ENCODE data around the gene SLC37A1.
"Not testable (repeated sequence)": the region's sequence is repeated elsewhere in the genome, so short reads cannot be mapped to it uniquely, and the experiment has no call there.

SLC37A1 gene

GRCh38 chr21:42621166-42621818 lies 107.6 kb downstream of the SLC37A1 start:
- DNase-seq (ENCODE audit: low spot score): no peak

- DNase-seq (ENCODE audit: low spot score): no peak
Measured at GRCh38 chr21:42621819-42622177, 108.1 kb downstream of the SLC37A1 start.

DNA sequence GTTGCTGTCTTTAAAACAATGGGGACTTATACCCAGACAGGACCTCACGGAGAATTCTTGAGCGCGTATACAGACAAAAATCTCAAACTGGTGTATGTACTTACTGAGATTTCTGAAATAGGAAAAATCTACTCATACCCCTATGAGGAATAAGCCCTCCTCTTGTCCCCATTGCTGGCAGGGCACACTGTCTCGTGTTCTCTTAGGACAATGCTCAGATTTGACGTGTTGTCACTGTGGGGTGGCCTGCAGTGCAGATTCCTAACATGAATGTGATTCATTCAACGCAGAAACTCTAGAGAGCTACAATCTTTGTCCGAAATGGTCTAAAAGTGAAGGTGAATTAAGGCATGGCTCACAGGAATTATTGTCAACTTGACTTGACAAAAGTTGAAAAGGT lies 108.6 kb downstream of the SLC37A1 start:
- no peak for DNase-seq (ENCODE audit: low spot score)

DNA sequence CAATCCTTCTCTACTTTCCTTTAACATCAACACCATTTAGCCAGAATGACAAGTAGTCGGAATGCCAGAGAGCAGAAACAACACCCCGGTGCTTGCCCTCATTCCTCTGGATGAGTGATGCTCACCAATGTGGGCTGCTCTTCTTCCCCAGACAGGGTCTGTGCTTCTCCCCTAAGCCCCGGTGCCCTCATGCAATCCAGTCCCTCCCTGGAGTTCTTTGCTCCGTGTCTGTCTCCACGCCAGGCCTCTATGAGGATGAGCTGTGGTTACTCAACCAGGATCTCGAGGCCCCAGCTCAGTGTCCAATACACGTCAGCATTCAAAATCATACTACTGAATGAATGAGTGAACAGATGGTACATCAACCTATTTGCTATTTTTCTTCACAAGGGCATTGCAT lies 110.0 kb downstream of the SLC37A1 start:
- DNase-seq (ENCODE audit: low spot score): no peak

- DNase-seq (ENCODE audit: low spot score): no peak
Measured at GRCh38 chr21:42624095-42624790, 110.6 kb downstream of the SLC37A1 start.

DNA sequence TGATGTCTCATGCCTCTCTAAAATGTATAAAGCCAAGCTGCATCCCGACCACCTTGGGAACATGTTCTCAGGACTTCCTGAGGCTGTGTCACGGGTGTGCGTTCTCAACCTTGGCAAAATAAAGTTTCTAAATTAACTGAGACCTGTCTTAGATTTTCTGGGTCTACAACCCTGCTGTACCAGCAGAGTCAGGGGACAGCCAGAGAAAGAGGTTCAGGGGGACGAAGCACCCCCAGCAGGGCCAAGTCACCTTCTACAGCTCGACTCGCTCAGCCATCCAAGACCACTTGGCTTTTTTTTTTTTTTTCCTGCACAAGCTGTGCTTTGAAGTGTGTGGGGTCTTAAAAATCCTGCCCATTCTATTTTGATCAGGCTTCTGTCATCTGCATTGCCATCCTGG lies 111.3 kb downstream of the SLC37A1 start:
- no peak for DNase-seq (ENCODE audit: low spot score)

DNA sequence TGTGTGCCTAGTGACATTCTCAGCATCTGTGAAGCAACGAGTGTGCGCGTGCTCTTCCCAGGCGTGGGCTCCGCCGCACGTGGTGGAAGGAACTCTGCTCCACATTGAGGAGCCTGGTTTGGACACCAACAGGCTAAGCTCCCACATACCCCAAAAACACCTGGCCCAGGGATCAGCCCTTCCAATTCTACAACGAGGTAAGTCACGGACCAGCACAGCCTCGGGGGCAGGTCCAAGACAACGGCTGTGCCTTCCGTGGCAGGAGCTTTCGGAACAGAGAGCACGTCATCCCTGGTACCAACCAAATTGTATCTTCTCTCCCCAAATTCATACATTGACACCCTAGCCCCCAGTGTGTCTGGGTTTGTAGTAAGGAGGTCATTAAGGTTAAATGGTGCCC lies 112.5 kb downstream of the SLC37A1 start:
- no peak for DNase-seq (ENCODE audit: low spot score)

- no peak for DNase-seq (ENCODE audit: low spot score)
Measured at GRCh38 chr21:42627527-42628289, 114.1 kb downstream of the SLC37A1 start.

DNA sequence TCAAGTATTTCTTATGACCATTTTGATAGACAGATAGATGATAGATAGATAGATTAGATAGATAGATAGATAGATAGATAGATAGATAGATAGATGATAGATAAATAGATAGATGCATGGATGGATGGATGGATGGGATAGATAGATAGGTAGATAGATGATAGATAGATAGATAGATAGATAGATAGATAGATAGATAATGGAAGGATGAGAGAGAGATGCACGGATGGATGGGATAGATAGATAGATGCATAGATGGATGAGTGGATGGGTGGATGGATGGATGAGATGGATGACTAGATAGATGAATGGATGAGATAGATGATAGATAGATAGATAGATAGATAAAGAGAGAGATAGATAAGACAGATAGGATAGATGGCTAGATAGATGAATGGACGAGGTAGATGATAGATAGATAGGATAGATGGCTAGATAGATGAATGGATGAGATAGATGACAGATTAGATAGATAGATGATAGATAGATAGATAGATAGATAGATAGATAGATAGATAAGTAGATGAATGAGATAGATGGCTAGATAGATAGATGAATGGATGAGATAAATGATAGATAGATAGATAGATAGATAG lies 114.9 kb downstream of the SLC37A1 start:
- DNase-seq (ENCODE audit: low spot score): not testable (repeated sequence)

- no peak for DNase-seq (ENCODE audit: low spot score)
Measured at GRCh38 chr21:42629933-42630589, 116.4 kb downstream of the SLC37A1 start.

DNA sequence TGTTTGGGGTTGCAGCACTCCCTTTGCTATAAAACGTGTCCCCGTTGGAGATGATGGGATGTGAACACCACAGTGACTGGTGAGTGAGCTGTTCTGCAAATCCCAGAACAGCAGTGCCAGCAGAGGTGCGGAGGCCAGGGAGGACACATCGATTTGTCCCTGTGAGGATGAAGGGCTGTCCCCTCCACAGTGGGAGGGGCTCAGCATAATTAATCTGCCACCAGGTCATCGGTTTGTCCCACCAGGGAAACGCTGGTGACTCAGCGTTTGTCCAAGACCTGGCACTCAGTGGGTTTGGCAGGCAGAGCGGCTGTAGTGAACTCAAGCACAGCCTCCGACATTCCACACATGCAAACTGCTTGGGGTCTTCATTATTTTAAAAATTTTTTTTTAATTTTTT lies 117.0 kb downstream of the SLC37A1 start:
- no peak for DNase-seq (ENCODE audit: low spot score)
